Liver (tissue), 9 donors: ENCODE data around the gene RAD9A. TPM values are rescaled to one million over a fixed set of nuclear protein-coding genes. Genes with fewer than 3 reads are reported as not detected.

Experiments
- DNase-seq: peaks from one replicate; pipeline ENCODE4 v3.0.0-alpha.2; 2017; ENCODE audit warnings: low spot score
- H3K27ac ChIP-seq, 2 donors: one replicate each; pipeline ENCODE4 v1.7.0; 2013; ENCODE audit warnings: inconsistent platforms in 2 of 2, low read length in 2 of 2, control low read depth in 1 of 2, low read depth in 1 of 2, mild to moderate bottlenecking in 1 of 2
- H3K27me3 ChIP-seq, 4 donors: one replicate each; pipeline versions ENCODE4 v1.6.1 to v1.7.0; 2013; ENCODE audit warnings: low read length in 3 of 4, inconsistent platforms in 1 of 4, mild to moderate bottlenecking in 1 of 4, moderate library complexity in 1 of 4; ENCODE audit not compliant: control insufficient read depth in 4 of 4, insufficient read depth in 4 of 4
- H3K36me3 ChIP-seq, 4 donors: one replicate each; pipeline versions ENCODE4 v1.6.1 to v1.7.0; 2013; ENCODE audit warnings: low read length in 3 of 4, mild to moderate bottlenecking in 3 of 4, low read depth in 1 of 4, moderate library complexity in 1 of 4; ENCODE audit not compliant: control insufficient read depth in 4 of 4, insufficient read depth in 3 of 4
- H3K4me1 ChIP-seq, 4 donors: one replicate each; pipeline versions ENCODE4 v1.6.1 to v1.7.0; 2013; ENCODE audit warnings: low read length in 3 of 4, mild to moderate bottlenecking in 3 of 4, moderate library complexity in 1 of 4; ENCODE audit not compliant: control insufficient read depth in 4 of 4, insufficient read depth in 4 of 4
- H3K4me3 ChIP-seq, 3 donors: one replicate each; pipeline versions ENCODE4 v1.6.1 to v1.7.0; 2013; ENCODE audit warnings: low read length in 3 of 3, control low read depth in 1 of 3, low read depth in 1 of 3, mild to moderate bottlenecking in 1 of 3
- H3K9ac ChIP-seq, 2 donors: one replicate each; pipeline ENCODE4 v1.7.0; 2013; ENCODE audit warnings: low read length in 2 of 2, mild to moderate bottlenecking in 2 of 2, moderate library complexity in 2 of 2, control low read depth in 1 of 2, low read depth in 1 of 2
- H3K9me3 ChIP-seq, 4 donors: one replicate each; pipeline versions ENCODE4 v1.6.1 to v1.7.0; 2013; ENCODE audit warnings: low read length in 3 of 4; ENCODE audit not compliant: control insufficient read depth in 4 of 4
- GABPA ChIP-seq, 2 donors: IDR thresholded peaks in 1 of 2; conservative IDR thresholded peaks in 1 of 2; 2 replicates each; pipeline ENCODE4 v1.6.1; 2016; ENCODE audit warnings: antibody characterized with exemption in 2 of 2, mild to moderate bottlenecking in 1 of 2, moderate library complexity in 1 of 2
- HNF4G ChIP-seq: IDR thresholded peaks from 2 replicates; pipeline ENCODE4 v1.6.1; 2016; ENCODE audit warnings: antibody characterized with exemption
- JUND ChIP-seq, 2 donors: IDR thresholded peaks; 2 replicates each; pipeline ENCODE4 v1.6.1; 2016; ENCODE audit warnings: antibody characterized with exemption in 2 of 2
- MAX ChIP-seq: IDR thresholded peaks from 2 replicates; pipeline ENCODE4 v1.6.1; 2016; ENCODE audit warnings: antibody characterized with exemption
- RAD21 ChIP-seq, 2 donors: IDR thresholded peaks; 2 replicates each; pipeline ENCODE4 v1.6.1; 2016; ENCODE audit warnings: antibody characterized with exemption in 2 of 2, mild to moderate bottlenecking in 2 of 2
- REST ChIP-seq: IDR thresholded peaks from 2 replicates; pipeline ENCODE4 v1.6.1; 2016; ENCODE audit warnings: antibody characterized with exemption, mild to moderate bottlenecking
- SP1 ChIP-seq: IDR thresholded peaks from 2 replicates; pipeline ENCODE4 v1.6.1; 2018; ENCODE audit warnings: antibody characterized with exemption, mild to moderate bottlenecking
- YY1 ChIP-seq: IDR thresholded peaks from 2 replicates; pipeline ENCODE4 v1.6.1; 2016; ENCODE audit warnings: antibody characterized with exemption, mild to moderate bottlenecking
- ZBTB33 ChIP-seq: IDR thresholded peaks from 2 replicates; pipeline ENCODE4 v1.6.1; 2016; ENCODE audit warnings: antibody characterized with exemption
- WGBS: extraction: QIAGEN DNeasy Blood & Tissue Kit; methylation state at CpG from one replicate; pipeline ENCODE4 v1.1.7; 2013; 5-methylcytosine and 5-hydroxymethylcytosine counted together
- polyA plus RNA-seq, 2 donors: library from polyadenylated mRNA; stranded (reverse) in 1 of 2; unstranded in 1 of 2; fragments of 200-250 nt in 1 of 2; fragments of >200 nt in 1 of 2; fragmentation: Nextera tagmentation in 1 of 2; extraction: Ambion mirVana in 1 of 2; gene quantifications; one replicate each; pipeline versions ENCODE4 v1.2.1 to v1.2.3, GENCODE V29; 2013 to 2015
- total RNA-seq, 2 donors: library from RNA; depleted of rRNA; stranded (reverse); fragments of >200 nt; gene quantifications; one replicate each; pipeline ENCODE4 v1.2.3, GENCODE V29; 2014
- TF ChIP-seq, protein P1 (sequence below): IDR thresholded peaks from 2 replicates; pipeline ENCODE4 v1.6.1; 2016; ENCODE audit warnings: antibody characterized with exemption
- donor health status: healthy.
- donor health status: healthy.
- donor health status: healthy.
- donor health status: healthy.
- donor health status: healthy.

Gene RAD9A
- total and polyA plus RNA-seq, 4 donors, result 4.5 to 8.6 (median 5.6) TPM

DNA sequence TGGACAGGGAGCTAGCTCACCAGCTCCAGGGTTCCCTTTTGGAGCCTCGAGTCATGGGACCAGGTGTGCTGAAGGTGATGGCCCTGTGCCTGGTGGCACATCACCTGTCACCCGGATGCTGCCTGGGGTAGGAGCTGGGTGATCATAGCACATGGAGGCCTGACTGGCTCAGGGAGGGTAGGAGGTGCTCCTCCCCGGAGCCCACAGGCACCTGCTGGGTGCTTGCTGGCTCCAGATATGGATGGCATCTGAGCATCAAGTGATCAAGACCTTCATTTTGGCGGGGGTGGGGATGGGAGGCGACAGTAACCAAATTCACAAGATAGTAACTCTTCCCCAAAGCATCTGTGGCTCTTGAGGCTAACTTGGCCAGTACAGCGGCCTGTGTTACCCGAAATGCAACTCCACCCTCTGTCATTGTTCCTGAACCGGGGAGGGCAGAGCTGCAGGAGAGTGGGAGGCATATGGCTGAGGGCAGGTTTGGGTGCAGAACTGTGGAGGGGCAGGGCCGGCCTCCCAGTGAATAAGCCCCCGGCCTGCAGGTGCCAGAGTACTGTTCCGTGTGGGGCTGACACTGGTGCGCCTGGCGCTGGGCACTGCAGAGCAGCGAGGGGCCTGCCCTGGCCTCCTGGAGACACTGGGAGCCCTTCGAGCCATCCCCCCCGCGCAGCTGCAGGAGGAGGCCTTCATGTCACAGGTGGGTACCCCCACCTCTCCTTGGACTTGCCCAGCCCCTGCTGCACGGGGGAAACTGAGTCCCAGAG lies 16.8 kb downstream of the RAD9A start:
- no peak overlapping the region for H3K4me3 ChIP-seq
- H3K27me3 ChIP-seq, result no peaks in the 10 kb centered on the region
- H3K4me1 ChIP-seq, result peaks cover 0 to 3% (median 0%) of the 10 kb centered on the region in 4 donors
- H3K9me3 ChIP-seq, result no peaks in the 10 kb centered on the region
- DNase-seq, result no peak
- no peaks in the 10 kb centered on the region for H3K36me3 ChIP-seq
- TF ChIP-seq YY1, result no peak
- TF ChIP-seq RAD21 (IDR thresholded peaks at IDR 0.05), result no peak
- TF ChIP-seq ZBTB33, result no peak
- no peak for TF ChIP-seq HNF4G
- no peak overlapping the region for H3K9ac ChIP-seq
- H3K27ac ChIP-seq, result no peak overlapping the region
- WGBS, result 68% methylated on average over 18 of the region's 18 CpGs

GRCh38 chr11:67409261-67409666 lies 17.5 kb downstream of the RAD9A start:
- H3K27ac ChIP-seq, result no peak overlapping the region

More at GRCh38 chr11:67409261-67409666, 17.5 kb downstream of the RAD9A start:
- H3K27me3 ChIP-seq, result no peaks in the 10 kb centered on the region
- DNase-seq, result no peak
- no peak overlapping the region for H3K4me3 ChIP-seq
- TF ChIP-seq REST (no peak), ZBTB33 (no peak), HNF4G (no peak), JUND (IDR thresholded peaks at IDR 0.05) (no peak), GABPA (IDR thresholded peaks at IDR 0.05 in 1 of 2, conservative IDR thresholded peaks at IDR 0.05 in 1 of 2) (no peak), MAX (no peak), SP1 (no peak)
- TF ChIP-seq, protein P1, sequence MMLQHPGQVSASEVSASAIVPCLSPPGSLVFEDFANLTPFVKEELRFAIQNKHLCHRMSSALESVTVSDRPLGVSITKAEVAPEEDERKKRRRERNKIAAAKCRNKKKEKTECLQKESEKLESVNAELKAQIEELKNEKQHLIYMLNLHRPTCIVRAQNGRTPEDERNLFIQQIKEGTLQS, result no peak
- H3K9me3 ChIP-seq, result no peaks in the 10 kb centered on the region
- 61% methylated on average over 24 of the region's 24 CpGs for WGBS
- H3K4me1 ChIP-seq, result peaks cover 0 to 3% (median 0%) of the 10 kb centered on the region in 4 donors
- no peak overlapping the region for H3K9ac ChIP-seq
- no peaks in the 10 kb centered on the region for H3K36me3 ChIP-seq
